SH-SY5Y (cell line): Measurements from ENCODE around the gene IL1RAPL2.

Source experiments
- GATA2 ChIP-seq: IDR thresholded peaks from 2 replicates; pipeline ENCODE4 v1.6.1; 2011; ENCODE audit warnings: mild to moderate bottlenecking, low read depth, low read length
- GATA3 ChIP-seq: IDR thresholded peaks from 2 replicates; pipeline ENCODE4 v1.6.1; 2011; ENCODE audit warnings: low read depth, mild to moderate bottlenecking, low read length, moderate library complexity

- TF ChIP-seq GATA2 (no peak), GATA3 (no peak)
Measured at GRCh38 chrX:105150557-105150956, 584.6 kb downstream of the IL1RAPL2 start.
